D721Med (cell line): ENCODE measurements around the gene DHRS4L2.

Source experiments
- DNase-seq: peaks from one replicate; pipeline ENCODE4 v3.0.0; 2011; ENCODE audit warnings: low spot score; ENCODE audit not compliant: insufficient read length
- FAIRE-seq: peaks from 2 replicates; lab custom pipeline; 2011; peaks lifted over from hg19 to GRCh38; lab: Jason Lieb, UNC
- CTCF ChIP-seq: IDR thresholded peaks from 2 replicates; pipeline ENCODE4 v1.5.1; 2012; ENCODE audit warnings: mild to moderate bottlenecking, control low read depth; ENCODE audit not compliant: insufficient read depth; ENCODE audit errors: missing control alignments

DHRS4L2 gene

GRCh38 chr14:24052656-24053547 is 64.2 kb downstream of the DHRS4L2 start:
- DNase-seq (no peak), FAIRE-seq (no peak)
- TF ChIP-seq CTCF, result no peak

- DNase-seq (no peak), FAIRE-seq (no peak)
- TF ChIP-seq CTCF, result no peak
These were observed 65.0 kb downstream of the DHRS4L2 start for GRCh38 chr14:24053548-24054323.

GRCh38 chr14:24054324-24054641 is 65.6 kb downstream of the DHRS4L2 start:
- DNase-seq (no peak), FAIRE-seq (no peak)
- TF ChIP-seq CTCF, result no peak

GRCh38 chr14:24054646-24055045 is 65.9 kb downstream of the DHRS4L2 start:
- FAIRE-seq (no peak), DNase-seq (no peak)
- TF ChIP-seq CTCF, result no peak
